Hypothalamus (tissue), 51 donors: ENCODE measurements around the gene LRCH3.
A peak's percentile ranks its signal among the peaks of the same experiment; 100 is the strongest.

Experiments used
- DNase-seq, 51 donors: peaks; one replicate each; lab custom pipeline; 2025; lab: John Stamatoyannopoulos, UW

Gene LRCH3

DNA sequence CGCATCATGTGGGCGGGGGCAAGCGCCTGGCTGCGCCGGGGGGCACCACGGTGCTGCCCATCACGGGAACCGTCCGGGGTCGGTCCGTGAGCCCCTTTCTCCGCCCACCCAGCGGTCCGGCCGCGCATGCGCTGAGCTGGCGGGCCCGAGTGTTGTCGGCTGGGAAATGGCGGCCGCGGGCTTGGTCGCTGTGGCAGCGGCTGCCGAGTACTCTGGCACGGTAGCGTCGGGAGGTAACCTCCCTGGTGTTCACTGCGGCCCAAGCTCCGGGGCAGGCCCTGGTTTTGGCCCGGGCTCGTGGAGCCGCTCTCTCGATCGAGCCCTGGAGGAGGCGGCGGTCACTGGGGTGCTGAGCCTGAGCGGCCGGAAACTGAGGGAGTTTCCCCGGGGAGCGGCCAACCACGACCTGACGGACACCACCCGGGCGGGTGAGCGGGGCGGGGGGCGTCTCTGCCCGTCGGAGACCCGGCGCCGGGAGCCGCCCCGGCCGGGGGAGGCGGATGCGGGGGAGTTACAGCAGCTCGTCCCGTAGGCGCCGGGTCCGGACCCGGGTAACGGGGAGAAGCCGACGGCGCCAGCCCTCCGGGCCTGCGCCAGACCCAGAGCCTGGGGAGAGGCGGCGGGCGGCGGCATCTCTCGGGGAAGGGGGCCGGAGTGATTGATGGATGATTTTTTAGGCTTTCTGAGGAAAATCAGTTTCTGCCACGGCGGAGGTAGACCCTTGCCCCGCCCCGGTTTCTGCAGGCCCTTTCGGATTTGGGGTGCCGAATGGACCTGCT, at the start of gene LRCH3:
Gene LRCH3, plus strand, starts transcription at position 142 of the 779 bp plus-strand sequence. Its CDS starts 25 bp downstream, at position 167.
- peak; percentile 29 to 93 (median 79) for DNase-seq

DNA sequence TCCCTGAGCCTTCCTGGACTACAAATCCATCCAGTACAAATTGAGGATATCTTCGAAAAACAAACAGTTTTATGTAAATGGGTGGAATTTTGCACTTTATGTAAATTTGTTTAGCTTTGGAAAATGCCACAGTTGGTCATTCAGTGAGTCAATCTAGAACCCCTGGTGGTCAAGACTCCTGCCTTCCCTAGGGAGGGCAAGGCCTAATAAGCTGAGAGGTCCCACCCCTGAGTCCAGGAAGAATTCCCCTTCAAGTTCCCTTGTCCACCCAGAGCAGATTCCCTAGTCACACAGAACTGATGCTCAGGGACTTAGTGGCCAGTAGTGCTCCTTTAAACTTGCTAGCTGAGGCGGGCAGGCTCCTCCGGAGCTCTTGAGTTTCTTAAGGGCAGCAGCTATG, 48.3 kb upstream of the LRCH3 start:
- no peak for DNase-seq

DNA sequence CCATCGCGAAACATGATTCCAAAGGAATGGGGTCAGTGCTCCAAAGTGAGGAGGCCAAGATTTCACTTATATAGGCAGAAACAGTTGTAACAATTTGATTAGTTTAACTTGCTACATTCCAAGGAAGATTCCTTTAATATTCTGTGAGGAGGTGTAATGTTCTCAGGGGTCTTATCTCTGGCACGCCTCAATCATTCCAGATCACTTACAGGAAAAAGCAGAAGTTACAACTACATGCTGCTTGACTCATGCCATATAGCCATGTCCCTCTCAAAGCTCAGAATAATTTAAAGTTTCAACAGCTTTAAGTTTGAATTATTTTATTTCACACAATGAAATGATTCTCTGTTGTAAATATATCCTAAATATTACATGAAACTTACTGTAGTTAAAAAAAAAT, 44.8 kb upstream of the LRCH3 start:
- no peak for DNase-seq

DNA sequence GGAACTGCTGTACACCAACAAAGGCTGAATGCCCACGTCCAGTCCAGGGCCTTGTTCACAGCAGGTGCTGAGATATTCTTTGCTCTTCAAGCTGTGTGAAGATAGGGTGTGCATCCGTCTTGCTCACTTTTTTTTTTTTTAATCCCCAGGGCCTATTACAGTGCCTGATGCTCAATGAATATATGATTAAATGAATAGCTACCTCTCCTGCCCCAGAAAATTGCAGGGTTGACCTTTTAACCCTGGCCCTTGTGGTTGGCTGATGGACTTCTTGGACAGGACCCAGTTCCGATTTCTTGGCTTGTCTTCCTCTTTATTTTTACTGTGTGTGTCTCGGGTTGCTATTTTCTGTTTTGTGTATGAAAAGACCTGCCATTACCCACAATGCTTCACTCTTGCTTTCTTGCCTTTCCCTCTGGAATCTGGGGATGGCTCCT, 44.2 kb upstream of the LRCH3 start:
- DNase-seq = peak in 1 of 51 donors; percentile 6

DNA sequence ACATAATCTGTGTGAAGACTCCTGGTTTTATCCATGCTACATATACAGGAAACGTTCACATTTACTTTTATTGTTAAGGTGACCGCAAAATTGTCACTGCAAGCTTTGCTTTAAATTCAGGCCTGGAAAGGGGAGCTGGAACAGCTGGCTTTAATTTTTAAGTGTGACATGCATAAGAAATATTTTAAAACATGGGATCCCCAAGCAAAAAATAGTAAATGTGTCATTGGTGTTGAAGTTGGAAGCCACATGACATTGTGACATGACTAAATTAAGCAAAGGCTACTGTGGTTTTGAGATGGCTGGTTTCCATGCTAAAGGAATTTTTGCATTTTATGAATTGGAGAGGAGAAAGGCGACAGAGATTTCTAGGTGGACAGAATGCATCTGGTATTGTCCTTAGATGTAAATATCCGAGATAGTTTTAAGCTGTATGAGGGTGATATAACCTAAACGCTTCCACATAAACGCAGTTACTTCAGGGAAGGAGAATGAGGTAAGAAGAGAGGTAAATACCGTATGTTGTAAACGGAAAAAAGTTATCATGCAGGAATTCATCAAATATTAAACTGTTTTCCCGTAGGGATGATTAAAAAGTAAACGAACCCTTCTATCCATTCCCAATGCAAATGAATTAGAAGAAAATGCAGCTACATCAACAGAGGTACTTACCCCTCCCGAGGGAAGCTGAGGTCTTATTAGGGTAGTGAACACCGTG, 42.3 kb upstream of the LRCH3 start:
- DNase-seq = peak in 1 of 51 donors; percentile 52

DNA sequence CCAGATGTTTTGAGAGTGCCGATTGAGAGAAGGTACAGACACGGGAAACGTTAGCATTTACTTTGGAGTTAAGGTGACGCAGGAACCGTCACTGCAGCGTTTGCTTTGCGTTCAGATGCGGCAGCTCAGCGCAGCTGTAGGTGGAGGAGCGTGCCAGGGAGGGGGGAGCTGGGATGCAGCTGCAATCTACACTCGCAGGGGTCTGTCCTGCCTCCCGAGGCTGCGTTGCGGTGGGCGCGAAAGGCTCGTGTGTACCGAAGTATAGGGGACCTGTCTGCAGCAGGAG, 41.8 kb upstream of the LRCH3 start:
- DNase-seq = peak in 14 of 51 donors; percentile 56 to 90 (median 74)

DNA sequence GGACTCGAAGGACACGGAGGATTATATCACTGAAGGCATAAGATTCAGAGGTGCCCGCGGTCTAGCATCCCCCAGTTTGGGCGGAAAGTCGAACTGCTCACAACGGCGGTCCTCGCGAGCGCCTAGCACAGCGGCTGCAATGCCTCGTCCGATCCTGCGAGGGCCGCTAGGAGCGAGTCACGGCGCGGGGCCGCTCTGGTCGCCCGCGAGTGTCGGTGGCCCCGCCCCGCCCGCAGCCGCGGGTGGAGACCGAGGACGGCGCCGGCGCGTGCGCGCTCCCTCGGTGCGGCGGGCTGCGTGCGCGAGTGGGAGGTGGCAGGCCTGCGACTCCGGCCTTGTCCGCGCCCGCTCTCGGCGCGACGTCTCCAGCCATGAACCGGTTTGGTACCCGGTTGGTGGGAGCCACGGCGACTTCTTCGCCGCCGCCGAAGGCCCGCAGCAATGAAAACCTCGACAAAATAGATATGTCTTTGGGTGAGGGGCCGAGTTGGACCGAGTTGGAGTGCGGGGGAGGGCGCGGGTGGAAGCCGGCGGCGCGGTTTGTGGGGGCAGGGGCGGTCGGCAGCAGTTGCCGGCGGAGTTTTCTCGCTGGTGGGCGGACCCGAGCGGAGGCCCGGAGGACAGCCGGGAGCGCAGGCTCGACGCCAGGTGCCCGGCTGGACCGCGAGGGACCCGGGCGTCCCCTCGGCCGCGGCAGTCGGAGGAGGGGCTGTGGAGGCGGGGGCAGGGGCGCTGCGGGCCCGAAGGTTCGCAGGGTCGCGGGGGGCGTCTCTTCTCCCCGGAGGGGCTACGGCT, 41.3 kb upstream of the LRCH3 start, which contains the start of gene FYTTD1:
Gene FYTTD1, plus strand, starts transcription at position 283 of the 795 bp plus-strand sequence. Its CDS starts 89 bp downstream, at position 372.
- peak; percentile 48 to 97 (median 88) for DNase-seq

DNA sequence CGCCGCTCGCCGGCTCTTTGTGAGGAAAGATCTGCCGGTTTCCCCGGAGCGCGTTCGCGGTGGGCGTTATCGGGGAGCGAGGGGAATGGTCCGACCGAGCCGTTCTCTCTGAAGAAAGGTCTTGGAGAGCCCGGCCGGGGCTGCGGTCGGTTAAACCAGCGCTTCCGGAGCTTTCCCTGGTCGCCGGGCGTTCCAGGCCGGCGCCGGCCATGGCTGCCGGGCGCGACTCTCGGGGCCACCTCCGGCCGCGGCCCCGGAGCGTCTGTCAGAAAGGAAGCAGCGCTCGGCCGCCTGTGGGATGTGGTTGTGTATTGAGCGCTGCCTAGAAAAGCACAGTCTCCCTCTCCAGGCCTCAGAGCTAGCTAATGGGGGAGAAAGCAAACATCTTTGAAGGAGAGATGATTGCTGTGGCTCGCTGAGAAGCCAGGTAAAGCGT, 40.6 kb upstream of the LRCH3 start:
- DNase-seq = peak in 39 of 51 donors; percentile 11 to 70 (median 45)

DNA sequence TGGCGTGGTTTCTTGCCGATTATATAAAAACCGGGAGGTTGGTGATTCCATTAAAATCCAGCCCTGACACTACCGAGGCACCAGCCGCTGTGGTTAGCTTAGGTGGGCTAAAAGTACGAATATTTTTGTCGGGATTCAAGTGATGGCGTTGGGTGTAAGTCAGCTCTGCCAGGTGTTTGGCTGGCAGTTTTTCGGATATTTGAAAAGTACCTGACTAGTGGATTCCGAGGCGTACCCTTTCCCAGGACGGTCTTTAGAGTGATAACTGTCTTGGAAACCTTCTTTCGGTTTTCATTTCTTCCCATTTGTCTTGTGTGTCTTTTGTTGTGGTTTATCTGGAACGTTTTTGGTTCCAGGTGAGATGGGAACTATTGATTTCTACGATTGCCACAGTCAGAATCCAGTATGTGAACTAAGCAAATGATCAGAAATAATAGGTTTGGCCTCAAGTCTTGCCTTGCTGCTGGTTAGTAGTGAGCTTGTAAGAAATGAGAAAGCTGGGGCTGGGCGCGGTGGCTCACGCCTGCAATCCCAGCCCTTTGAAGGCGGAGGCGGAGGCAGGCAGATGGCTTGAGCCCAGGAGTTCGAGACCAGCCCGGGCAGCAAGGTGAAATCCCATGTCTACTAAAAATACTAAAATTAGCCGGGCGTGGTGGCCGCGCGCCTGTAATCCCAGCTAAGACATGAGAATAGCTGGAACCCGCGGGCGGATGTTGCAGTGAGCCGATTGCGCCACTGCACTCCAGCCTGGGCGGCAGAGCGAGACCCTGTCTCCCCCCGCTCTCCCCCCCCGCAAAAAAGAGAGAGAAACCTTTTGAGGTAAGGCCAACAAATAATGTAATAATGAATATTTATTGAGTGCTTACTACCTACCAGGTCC, 40.0 kb upstream of the LRCH3 start:
- peak in 30 of 51 donors; percentile 5 to 68 (median 26) for DNase-seq

DNA sequence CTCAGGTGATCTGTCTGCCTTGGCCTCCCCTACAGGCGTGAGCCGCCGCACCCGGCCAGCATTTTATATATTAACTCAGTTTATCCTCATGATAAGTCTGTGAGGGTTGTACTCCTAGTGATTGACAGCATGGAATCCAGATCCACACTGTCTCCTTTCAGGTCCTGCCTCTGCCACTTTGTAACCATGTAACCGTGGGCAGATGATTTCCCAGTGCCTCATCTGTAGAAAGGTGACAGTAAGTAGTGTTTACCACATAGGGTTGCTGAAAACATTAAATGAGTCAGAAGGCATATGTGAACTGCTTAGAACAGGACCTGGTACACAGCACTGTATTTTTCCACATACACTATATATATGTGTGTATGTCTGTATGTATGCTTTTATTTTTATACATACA, 38.9 kb upstream of the LRCH3 start:
- DNase-seq = no peak

DNA sequence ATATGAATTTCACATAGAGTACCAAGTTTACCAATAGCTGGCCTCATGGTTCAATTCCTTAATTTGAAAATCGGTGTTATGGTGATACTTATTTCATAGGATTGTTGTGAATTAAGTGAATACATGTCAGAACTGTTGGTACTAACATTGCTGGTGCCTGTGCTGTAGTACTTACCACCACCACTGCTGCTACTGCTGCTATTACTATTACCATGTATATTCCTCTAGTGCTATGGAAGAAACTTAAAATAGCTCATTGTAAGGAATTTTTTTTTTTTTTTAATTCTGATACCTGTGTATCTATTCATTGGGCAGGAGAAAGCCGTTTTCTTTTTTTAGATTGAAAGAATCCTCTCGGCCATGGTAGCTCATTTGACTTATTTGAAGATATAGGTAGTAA, 37.8 kb upstream of the LRCH3 start:
- DNase-seq = no peak

DNA sequence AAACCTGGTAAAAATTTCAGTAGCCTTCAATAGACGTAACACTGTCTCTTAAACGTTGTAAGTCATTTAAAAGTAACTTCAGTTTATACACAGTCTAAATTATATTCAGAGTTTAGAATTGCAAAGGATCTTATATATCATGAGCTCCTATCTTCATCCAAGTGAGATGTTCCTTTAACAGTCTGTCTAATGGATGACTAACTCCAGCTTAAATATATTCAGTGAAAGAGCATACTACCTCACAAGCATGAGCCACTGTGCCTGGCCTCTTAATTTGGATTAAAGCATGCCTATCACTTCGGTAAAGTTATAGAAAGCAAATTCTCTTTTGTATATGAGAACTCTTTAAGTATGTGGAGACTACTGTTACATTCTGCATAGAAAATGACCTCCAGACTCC, 34.4 kb upstream of the LRCH3 start:
- no peak for DNase-seq

DNA sequence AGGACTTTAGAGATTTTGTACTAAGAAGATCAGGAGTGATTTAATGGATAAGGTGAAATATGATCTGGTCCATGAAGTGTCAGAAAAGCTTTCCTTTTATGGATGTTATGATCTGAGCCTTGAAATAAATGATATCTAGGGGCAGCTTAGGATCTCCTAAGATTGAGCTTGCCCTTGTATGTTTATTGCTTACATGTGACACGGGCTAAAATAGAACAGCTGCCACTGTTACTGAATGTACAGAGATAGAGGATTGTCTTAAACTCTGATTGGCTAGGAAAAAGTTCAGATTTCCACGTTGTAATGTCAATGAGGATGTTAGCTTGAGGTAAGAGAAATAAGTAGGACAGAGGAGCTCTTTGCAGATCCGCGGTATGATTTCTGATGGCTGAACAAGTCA, 32.5 kb upstream of the LRCH3 start:
- no peak for DNase-seq

DNA sequence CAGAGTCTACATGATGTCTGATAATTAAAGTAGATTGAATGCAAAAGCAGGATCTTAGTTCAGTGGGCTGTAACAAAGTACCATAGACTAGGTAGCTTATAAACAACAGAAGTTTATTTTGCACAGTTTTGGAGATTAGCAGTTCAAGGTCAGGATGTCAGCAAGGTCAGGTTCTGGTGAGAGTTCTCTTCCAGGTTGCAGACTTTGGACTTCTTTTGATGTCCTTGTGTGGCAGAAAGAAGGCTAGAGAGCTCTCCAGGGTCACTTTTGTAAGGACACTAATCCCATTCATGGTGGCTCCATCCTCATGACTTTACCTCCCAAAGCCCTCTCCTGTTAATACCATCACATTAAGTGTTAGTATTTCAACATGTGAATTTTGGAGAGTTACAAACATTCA, 29.3 kb upstream of the LRCH3 start:
- no peak for DNase-seq

DNA sequence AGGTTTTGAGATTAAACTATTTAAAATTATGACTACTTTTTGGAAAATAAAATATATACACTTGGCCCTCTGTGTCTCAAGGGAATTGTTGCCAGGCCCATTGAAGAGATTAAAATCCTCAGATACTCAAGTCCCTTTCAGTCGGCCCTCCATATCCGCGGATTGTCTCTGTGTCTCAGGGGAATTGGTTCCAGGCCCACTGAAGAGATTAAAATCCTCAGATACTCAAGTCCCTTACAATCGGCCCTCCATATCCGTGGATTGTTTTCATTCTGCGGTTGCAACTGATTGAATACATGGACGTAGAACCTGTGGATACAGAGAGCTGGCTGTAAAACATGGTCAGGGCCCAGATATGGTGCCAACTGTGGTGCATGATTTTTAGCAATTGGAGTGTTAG, 15.7 kb upstream of the LRCH3 start:
- no peak for DNase-seq

DNA sequence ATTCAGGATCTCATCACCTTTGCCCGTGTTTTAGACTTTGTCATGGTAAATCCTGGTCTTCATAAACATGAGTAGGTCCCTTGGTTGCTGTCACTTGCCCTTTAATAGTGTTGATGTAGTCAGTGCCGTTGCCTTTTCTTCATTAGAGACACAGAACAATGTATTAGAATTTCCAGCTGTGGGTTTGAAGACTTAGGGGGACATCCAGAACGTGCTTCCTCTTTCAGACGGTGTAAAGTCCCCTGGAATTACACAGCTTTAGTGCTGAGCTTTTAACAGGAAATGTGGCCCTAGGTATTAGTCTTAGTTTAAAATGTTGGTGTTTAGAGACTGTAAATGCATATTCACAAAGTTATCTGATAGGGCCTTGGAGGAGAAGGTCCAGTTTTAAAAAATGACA, 8.8 kb upstream of the LRCH3 start:
- DNase-seq = no peak

DNA sequence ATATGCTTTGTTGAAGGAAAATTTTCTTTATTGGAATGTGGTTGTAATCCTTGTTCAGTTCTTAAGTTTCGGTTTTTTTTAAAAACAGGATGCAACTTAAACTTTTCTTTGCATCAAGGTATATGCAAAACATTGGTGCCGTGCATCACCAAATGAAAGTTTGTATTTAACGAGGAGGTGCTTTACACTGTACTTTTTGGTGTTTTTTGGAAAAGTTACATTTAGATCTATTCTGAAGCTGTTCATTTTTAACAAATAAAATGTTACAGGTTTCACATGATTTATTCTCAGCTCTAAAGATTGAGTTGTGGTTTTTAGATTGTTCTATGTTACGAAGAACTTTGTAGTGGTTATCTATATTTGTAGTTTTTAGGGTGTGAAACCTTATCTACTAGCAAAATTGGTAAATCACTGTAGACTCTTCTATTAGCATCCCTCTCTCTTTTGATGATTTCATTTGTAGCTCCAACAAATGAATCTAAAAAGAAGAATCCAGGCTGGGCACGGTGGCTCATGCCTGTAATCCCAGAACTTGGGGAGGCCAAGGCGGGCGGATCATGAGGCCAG, 7.0 kb upstream of the LRCH3 start:
- DNase-seq = no peak

DNA sequence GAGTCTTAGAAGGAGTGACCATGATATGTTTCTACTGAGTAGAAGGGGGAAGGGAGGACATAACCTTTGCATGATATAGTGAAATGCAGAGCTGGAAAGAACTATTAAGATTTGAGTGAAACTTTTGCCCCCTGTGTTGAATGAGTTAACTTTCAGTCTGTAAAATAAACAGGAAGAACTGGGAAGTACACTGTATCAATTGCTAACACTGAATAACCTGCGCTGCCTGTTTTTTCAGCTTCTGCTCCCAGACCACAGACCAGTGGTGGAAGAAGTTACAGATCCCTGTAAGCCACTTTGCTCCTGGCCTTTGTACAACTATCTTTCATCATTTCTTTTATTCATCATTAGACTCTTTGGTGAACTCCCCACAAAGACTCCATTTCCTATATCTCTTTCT, 3.6 kb upstream of the LRCH3 start:
- no peak for DNase-seq

DNA sequence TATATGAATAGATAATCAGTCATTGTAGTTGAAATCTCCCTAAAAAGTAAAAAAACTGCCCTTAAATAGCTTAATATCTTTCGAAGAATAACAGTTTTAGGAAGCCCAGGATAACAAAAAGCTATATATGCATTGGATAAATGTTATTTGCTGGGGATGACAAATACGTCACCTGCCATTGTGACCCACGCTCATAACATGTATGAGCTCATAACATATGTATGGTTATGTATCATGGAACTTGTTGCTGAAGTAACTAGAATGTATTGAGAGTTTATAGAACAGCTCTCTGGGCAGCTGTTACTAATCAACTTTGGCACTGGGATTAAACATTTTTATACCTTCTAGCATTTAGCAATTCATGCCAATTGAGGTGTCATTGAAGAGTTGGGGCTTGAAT, 1.7 kb upstream of the LRCH3 start:
- DNase-seq = no peak

DNA sequence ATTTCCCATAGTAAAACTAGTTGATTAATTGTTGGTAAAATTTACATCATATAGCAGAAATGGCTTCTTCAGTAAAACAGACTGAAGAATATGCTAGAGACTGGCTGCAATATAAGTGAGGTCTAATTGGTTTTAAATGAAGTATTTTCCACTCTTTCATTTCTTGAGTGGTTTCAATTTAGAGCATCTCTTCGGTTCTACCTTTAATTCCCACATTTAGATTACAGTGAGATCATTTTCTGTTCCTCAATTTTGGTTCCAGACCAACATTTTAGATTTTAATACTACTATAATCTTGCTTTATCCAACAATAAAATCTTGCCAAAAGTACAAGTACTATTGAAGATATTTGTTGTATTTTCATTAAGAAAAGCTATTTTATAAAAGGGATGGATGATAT, 1.0 kb upstream of the LRCH3 start:
- DNase-seq = no peak
